Retinal pigment epithelial cell (primary cell): ENCODE results near the gene GRK2.
A peak's percentile ranks its signal among the peaks of the same experiment; 100 is the strongest.

Experiments used
- DNase-seq: peaks from one replicate; pipeline ENCODE4 v3.0.0-alpha.2; 2010; ENCODE audit warnings: low read depth
- H3K4me3 ChIP-seq: 2 replicates; pipeline ENCODE4 v1.5.1; 2011; ENCODE audit warnings: mild to moderate bottlenecking, low read length, control low read depth, moderate library complexity
- CTCF ChIP-seq: conservative IDR thresholded peaks from 2 replicates; pipeline ENCODE4 v1.5.1; 2011; ENCODE audit warnings: low read depth, low read length, control low read depth, inconsistent platforms

GRK2 gene

GRCh38 chr11:67247946-67248550 is 18.2 kb upstream of the GRK2 start:
- no peak overlapping the region for H3K4me3 ChIP-seq
- DNase-seq, result no peak
- TF ChIP-seq CTCF, result no peak

GRCh38 chr11:67248653-67249052 is 17.6 kb upstream of the GRK2 start:
- no peak for TF ChIP-seq CTCF
- DNase-seq, result no peak
- H3K4me3 ChIP-seq, result no peak overlapping the region

GRCh38 chr11:67250059-67251043 is 15.9 kb upstream of the GRK2 start:
- no peak overlapping the region for H3K4me3 ChIP-seq
- TF ChIP-seq CTCF, result no peak
- no peak for DNase-seq

- DNase-seq, result no peak
- TF ChIP-seq CTCF, result no peak
- H3K4me3 ChIP-seq, result no peak overlapping the region
Measured at GRCh38 chr11:67251841-67252240, 14.4 kb upstream of the GRK2 start.

GRCh38 chr11:67252831-67253239 is 13.4 kb upstream of the GRK2 start:
- peak; percentile 53 for TF ChIP-seq CTCF
- no peak for DNase-seq

GRCh38 chr11:67253872-67254624 is 12.2 kb upstream of the GRK2 start:
- no peak for DNase-seq
- no peak overlapping the region for H3K4me3 ChIP-seq
- TF ChIP-seq CTCF, result no peak

More at GRCh38 chr11:67252831-67253239, 13.4 kb upstream of the GRK2 start:
- H3K4me3 ChIP-seq, result no peak overlapping the region
